Activated B cell treated with CpG ODN at 0.5 μM for 24 hours (primary cell): ENCODE data around the gene PSMA6. TPM values are rescaled to one million over a fixed set of nuclear protein-coding genes. Genes with fewer than 3 reads are reported as not detected.
"Not testable (repeated sequence)": the region's sequence is repeated elsewhere in the genome, so short reads cannot be mapped to it uniquely, and the experiment has no call there.

Source experiments
- ATAC-seq: fragments of 200-7000 bp; cut with Tn5 transposase; one replicate; pipeline ENCODE4 v1.10.0; 2021; ENCODE audit warnings: low read depth, mild to moderate bottlenecking, moderate library complexity
- CTCF ChIA-PET: fragments of 350-600 bp; sonication (Branson Sonifier 250); formaldehyde crosslinking; loops from one replicate; lab custom pipeline; 2021; ENCODE audit warnings: antibody characterized with exemption; lab: Charles Lee
- POLR2A ChIA-PET: fragments of 350-600 bp; sonication (Branson Sonifier 250); formaldehyde crosslinking; loops from one replicate; lab custom pipeline; 2021; ENCODE audit warnings: antibody characterized with exemption; lab: Charles Lee
- DNase-seq: peaks from one replicate; pipeline ENCODE4 v3.0.0; 2022
- H3K27ac Mint-ChIP-seq: one replicate; pipeline ENCODE4 v1.8.0; 2020; ENCODE audit warnings: mixed read lengths
- H3K27me3 Mint-ChIP-seq: one replicate; pipeline ENCODE4 v1.8.0; 2021; ENCODE audit warnings: mixed read lengths
- H3K36me3 Mint-ChIP-seq: one replicate; pipeline ENCODE4 v1.8.0; 2021; ENCODE audit warnings: low read depth, mixed read lengths
- H3K4me1 Mint-ChIP-seq: one replicate; pipeline ENCODE4 v1.8.0; 2021; ENCODE audit warnings: mixed read lengths
- H3K4me3 Mint-ChIP-seq: one replicate; pipeline ENCODE4 v1.8.0; 2020; ENCODE audit warnings: mild to moderate bottlenecking, mixed read lengths
- H3K9me3 Mint-ChIP-seq: one replicate; pipeline ENCODE4 v1.8.0; 2020; ENCODE audit warnings: mixed read lengths
- intact Hi-C: fragments of 100-400 bp; cut with micrococcal nuclease; formaldehyde crosslinking; loops from one replicate; pipeline ENCODE4 v1.15.1; 2024
- total RNA-seq: library from RNA; stranded (reverse); gene quantifications from 2 replicates; pipeline ENCODE4 v1.2.3, GENCODE V29; 2022
- TF ChIP-seq, protein P1 (sequence below): fragments of 200-600 bp; IDR thresholded peaks from one replicate; pipeline ENCODE4 v1.8.0; 2022; ENCODE audit warnings: antibody characterized with exemption, mild to moderate bottlenecking

Gene PSMA6
- total RNA-seq, 1 donor from 2014 or later: 163 TPM

GRCh38 chr14:35346738-35347322 lies 54.6 kb downstream of the PSMA6 start:
- H3K9me3 Mint-ChIP-seq: no peaks in the 10 kb centered on the region
- ATAC-seq (no peak), DNase-seq (no peak)
- H3K4me3 Mint-ChIP-seq: no peak overlapping the region
- intact Hi-C loops: no loop called here
- no peaks in the 10 kb centered on the region for H3K36me3 Mint-ChIP-seq
- CTCF ChIA-PET: no interaction called here
- TF ChIP-seq, protein P1, sequence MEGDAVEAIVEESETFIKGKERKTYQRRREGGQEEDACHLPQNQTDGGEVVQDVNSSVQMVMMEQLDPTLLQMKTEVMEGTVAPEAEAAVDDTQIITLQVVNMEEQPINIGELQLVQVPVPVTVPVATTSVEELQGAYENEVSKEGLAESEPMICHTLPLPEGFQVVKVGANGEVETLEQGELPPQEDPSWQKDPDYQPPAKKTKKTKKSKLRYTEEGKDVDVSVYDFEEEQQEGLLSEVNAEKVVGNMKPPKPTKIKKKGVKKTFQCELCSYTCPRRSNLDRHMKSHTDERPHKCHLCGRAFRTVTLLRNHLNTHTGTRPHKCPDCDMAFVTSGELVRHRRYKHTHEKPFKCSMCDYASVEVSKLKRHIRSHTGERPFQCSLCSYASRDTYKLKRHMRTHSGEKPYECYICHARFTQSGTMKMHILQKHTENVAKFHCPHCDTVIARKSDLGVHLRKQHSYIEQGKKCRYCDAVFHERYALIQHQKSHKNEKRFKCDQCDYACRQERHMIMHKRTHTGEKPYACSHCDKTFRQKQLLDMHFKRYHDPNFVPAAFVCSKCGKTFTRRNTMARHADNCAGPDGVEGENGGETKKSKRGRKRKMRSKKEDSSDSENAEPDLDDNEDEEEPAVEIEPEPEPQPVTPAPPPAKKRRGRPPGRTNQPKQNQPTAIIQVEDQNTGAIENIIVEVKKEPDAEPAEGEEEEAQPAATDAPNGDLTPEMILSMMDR: no peak
- no peaks in the 10 kb centered on the region for H3K27me3 Mint-ChIP-seq
- H3K4me1 Mint-ChIP-seq: peaks cover 12% of the 10 kb centered on the region
- POLR2A ChIA-PET: no interaction called here
- H3K27ac Mint-ChIP-seq: no peak overlapping the region

GRCh38 chr14:35347323-35348043 lies 55.3 kb downstream of the PSMA6 start:
- peaks cover 10% of the 10 kb centered on the region for H3K4me1 Mint-ChIP-seq
- no peak overlapping the region for H3K4me3 Mint-ChIP-seq
- no peaks in the 10 kb centered on the region for H3K9me3 Mint-ChIP-seq
- POLR2A ChIA-PET: no interaction called here
- H3K27ac Mint-ChIP-seq: no peak overlapping the region
- TF ChIP-seq, protein P1: no peak
- CTCF ChIA-PET: no interaction called here
- no peak for DNase-seq
- intact Hi-C loops: no loop called here
- no peaks in the 10 kb centered on the region for H3K27me3 Mint-ChIP-seq
- no peaks in the 10 kb centered on the region for H3K36me3 Mint-ChIP-seq
- ATAC-seq: no peak

DNA sequence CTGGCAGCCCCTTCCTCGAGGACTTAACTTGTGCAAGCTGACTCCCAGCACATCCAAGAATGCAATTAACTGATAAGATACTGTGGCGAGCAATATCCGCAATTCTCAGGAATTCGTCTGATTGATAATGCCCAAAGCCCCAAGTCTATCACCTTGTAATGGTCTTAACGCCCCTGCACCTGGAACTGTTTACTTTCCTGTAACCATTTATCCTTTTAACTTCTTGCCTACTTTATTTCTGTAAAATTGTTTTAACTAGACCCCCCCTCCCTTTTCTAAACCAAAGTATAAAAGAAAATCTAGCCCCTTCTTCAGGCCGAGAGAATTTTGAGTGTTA lies 55.8 kb downstream of the PSMA6 start:
- not testable (repeated sequence) for H3K4me3 Mint-ChIP-seq, ATAC-seq

GRCh38 chr14:35349496-35350365 lies 57.5 kb downstream of the PSMA6 start:
- H3K4me3 Mint-ChIP-seq: no peak overlapping the region
- POLR2A ChIA-PET: no interaction called here
- CTCF ChIA-PET: no interaction called here
- DNase-seq: no peak
- TF ChIP-seq, protein P1: no peak
- H3K27ac Mint-ChIP-seq: no peak overlapping the region
- intact Hi-C loops: no loop called here
- H3K9me3 Mint-ChIP-seq: no peaks in the 10 kb centered on the region
- peaks cover 4% of the 10 kb centered on the region for H3K4me1 Mint-ChIP-seq
- H3K36me3 Mint-ChIP-seq: no peaks in the 10 kb centered on the region
- no peaks in the 10 kb centered on the region for H3K27me3 Mint-ChIP-seq
- ATAC-seq: no peak

More for the DNA sequence above, 55.8 kb downstream of the PSMA6 start:
- H3K36me3 Mint-ChIP-seq, POLR2A ChIA-PET, H3K9me3 Mint-ChIP-seq, CTCF ChIA-PET, H3K27ac Mint-ChIP-seq, DNase-seq, intact Hi-C loops, H3K27me3 Mint-ChIP-seq, H3K4me1 Mint-ChIP-seq: not testable (repeated sequence)

DNA sequence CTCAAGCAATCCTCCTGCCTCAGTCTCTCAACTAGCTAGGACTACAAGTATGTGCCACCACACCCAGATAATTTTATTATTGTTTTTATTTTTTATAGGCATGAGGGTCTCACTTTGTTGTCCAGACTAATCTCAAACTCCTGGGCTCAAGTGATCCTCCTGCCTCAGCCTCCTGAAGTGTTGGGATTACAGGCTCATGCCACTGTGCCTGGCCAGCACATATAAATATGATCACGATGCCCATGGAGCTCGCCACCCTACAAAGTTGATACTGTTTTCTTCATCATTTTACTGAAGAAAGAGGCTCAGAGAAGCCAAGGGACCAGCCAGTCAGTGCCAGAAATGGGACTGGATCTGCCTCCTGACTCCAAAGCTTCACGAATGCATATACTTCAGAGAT lies 59.3 kb downstream of the PSMA6 start:
- intact Hi-C loops: no loop called here
- Mint-ChIP-seq H3K36me3 (no peaks in the 10 kb centered on the region), H3K4me3 (no peak overlapping the region), H3K4me1 (peaks cover 8% of the 10 kb centered on the region), H3K27ac (no peak overlapping the region), H3K9me3 (no peaks in the 10 kb centered on the region), H3K27me3 (peaks cover 3% of the 10 kb centered on the region)
- DNase-seq (no peak), ATAC-seq (no peak)
- CTCF ChIA-PET: no interaction called here
- TF ChIP-seq, protein P1: no peak
- POLR2A ChIA-PET: no interaction called here
